Pancreas (tissue), 10 donors: ENCODE data around the gene ZNF605. TPM values are rescaled to one million over a fixed set of nuclear protein-coding genes. Genes with fewer than 3 reads are reported as not detected.
A peak's percentile ranks its signal among the peaks of the same experiment; 100 is the strongest.

ENCODE experiments used
- ATAC-seq, 4 donors: fragments of 200-7000 bp; cut with Tn5 transposase; one replicate each; pipeline versions ENCODE4 v1.8.0 to v1.9.1; 2020; ENCODE audit warnings: mild to moderate bottlenecking in 4 of 4, moderate library complexity in 4 of 4
- DNase-seq, 6 donors: peaks; one replicate each; pipeline ENCODE4 v3.0.0-alpha.2; 2020
- FAIRE-seq: peaks from 2 replicates; lab custom pipeline; 2012; peaks lifted over from hg19 to GRCh38; lab: Jason Lieb, UNC
- H3K27ac ChIP-seq, 4 donors: fragments of 200-600 bp; sonication (generic); 1 replicate in 3 of 4; 2 replicates in 1 of 4; pipeline versions ENCODE4 v1.5.0 to v1.8.0; 2020
- H3K27me3 ChIP-seq, 4 donors: fragments of 200-600 bp; one replicate each; pipeline ENCODE4 v1.8.0; 2021
- H3K36me3 ChIP-seq, 3 donors: fragments of 200-600 bp; sonication (generic) in 1 of 3; one replicate each; pipeline versions ENCODE4 v1.5.0 to v1.8.0; 2020 to 2021
- H3K4me1 ChIP-seq, 3 donors: fragments of 200-600 bp; one replicate each; pipeline ENCODE4 v1.8.0; 2021
- H3K4me3 ChIP-seq, 4 donors: fragments of 200-600 bp; sonication (generic) in 2 of 4; one replicate each; pipeline versions ENCODE4 v1.5.0 to v1.8.0; 2020 to 2021
- H3K9me3 ChIP-seq, 4 donors: fragments of 200-600 bp; one replicate each; pipeline ENCODE4 v1.8.0; 2021
- CTCF ChIP-seq, 4 donors: fragments of 200-600 bp; sonication (generic) in 3 of 4; IDR thresholded peaks; one replicate each; pipeline versions ENCODE4 v1.5.0 to v1.8.0; 2021; ENCODE audit warnings: antibody characterized with exemption in 4 of 4
- WGBS, 2 donors: extraction: QIAGEN DNeasy Blood & Tissue Kit; methylation state at CpG; one replicate each; pipeline ENCODE4 v1.1.7; 2013; 5-methylcytosine and 5-hydroxymethylcytosine counted together
- intact Hi-C, 3 donors: fragments of 100-400 bp; cut with DNase I; formaldehyde crosslinking; loops; one replicate each; pipeline versions ENCODE4 v1.11.1 to v1.14.2; 2022
- polyA plus RNA-seq, 2 donors: library from polyadenylated mRNA; stranded (reverse); fragments of 200-250 nt; gene quantifications; one replicate each; pipeline ENCODE4 v1.2.3, GENCODE V29; 2013
- total RNA-seq, 6 donors: library from RNA; stranded (reverse); fragmentation: NEBNext Ultra II Directional in 4 of 6; extraction: Animal tissue kit (Norgen Biotek cat#: 25700) in 4 of 6; gene quantifications; one replicate each; pipeline versions ENCODE4 v1.2.1 to v1.2.4, GENCODE V29; 2021 to 2023
- donor health status: healthy with polysubstance abuse.
- donor health status: DM: no; HTN: no; CAD: no; lungs with moderate emphysema.
- donor health status: DM: no; HTN: no; CAD: no.
- donor health status: control.
- donor health status: control.
- donor health status: Bipolar disorder and iron deficiency.
- donor health status: DM: yes; HTN: yes; CAD: no.
- donor health status: DM: no; HTN: no; CAD: no.
- donor health status: DM: no; HTN: no; CAD: no.
- donor health status: DM: yes; HTN: yes; CAD: no.

ZNF605 gene
- total and polyA plus RNA-seq, 8 donors = 3.3 to 8.6 (median 4.2) TPM

GRCh38 chr12:132955094-132956010 lies 754 bp downstream of the ZNF605 start:
- H3K4me3 ChIP-seq = peak overlapping the region; percentile 60 to 88 (median 72)
- H3K4me1 ChIP-seq = peaks cover 0 to 3% (median 0%) of the 10 kb centered on the region in 3 donors
- no peaks in the 10 kb centered on the region for H3K9me3 ChIP-seq
- ATAC-seq (peak; percentile 26 to 61 (median 46)), FAIRE-seq (no peak), DNase-seq (peak in 5 of 6 donors; percentile 11 to 62 (median 28))
- intact Hi-C loops = no loop called here
- 7 to 14% methylated on average over 31 to 39 of the region's 39 CpGs for WGBS, 2 donors
- no peak for TF ChIP-seq CTCF (IDR thresholded peaks at IDR 0.05)
- H3K36me3 ChIP-seq = no peaks in the 10 kb centered on the region
- peak overlapping the region; percentile 73 to 86 (median 78) for H3K27ac ChIP-seq
- no peaks in the 10 kb centered on the region for H3K27me3 ChIP-seq

GRCh38 chr12:132954471-132955048 lies 1.5 kb downstream of the ZNF605 start:
- ATAC-seq (no peak), DNase-seq (no peak), FAIRE-seq (no peak)
- Histone ChIP-seq H3K27ac (peak overlapping the region in 2 of 4 donors; percentile 74 to 83), H3K9me3 (no peaks in the 10 kb centered on the region), H3K36me3 (peaks cover 0 to 3% (median 0%) of the 10 kb centered on the region in 3 donors), H3K27me3 (no peaks in the 10 kb centered on the region), H3K4me3 (peak overlapping the region in 2 of 4 donors; percentile 78 to 88), H3K4me1 (peaks cover 0 to 3% (median 0%) of the 10 kb centered on the region in 3 donors)
- TF ChIP-seq CTCF (IDR thresholded peaks at IDR 0.05) = no peak
- 92 to 93% methylated on average over 13 to 14 of the region's 14 CpGs for WGBS, 2 donors
- intact Hi-C loops = no loop called here

- Histone ChIP-seq H3K9me3 (no peaks in the 10 kb centered on the region), H3K27ac (no peak overlapping the region), H3K27me3 (no peaks in the 10 kb centered on the region), H3K4me3 (no peak overlapping the region), H3K4me1 (peaks cover 0 to 3% (median 0%) of the 10 kb centered on the region in 3 donors), H3K36me3 (peaks cover 0 to 6% (median 0%) of the 10 kb centered on the region in 3 donors)
- TF ChIP-seq CTCF (IDR thresholded peaks at IDR 0.05) = no peak
- DNase-seq (no peak), ATAC-seq (no peak), FAIRE-seq (no peak)
- WGBS, 2 donors = 98 to 99% methylated on average over 7 of the region's 7 CpGs
- intact Hi-C loops = no loop called here
These were observed 2.3 kb downstream of the ZNF605 start for GRCh38 chr12:132953771-132954170.

GRCh38 chr12:132953163-132953425 lies 3.0 kb downstream of the ZNF605 start:
- no peak for FAIRE-seq
- no peaks in the 10 kb centered on the region for H3K27me3 ChIP-seq
- WGBS, 2 donors = 100% methylated on average over 2 of the region's 2 CpGs
- no peak for ATAC-seq
- intact Hi-C loops = no loop called here
- no peak for TF ChIP-seq CTCF (IDR thresholded peaks at IDR 0.05)
- no peak overlapping the region for H3K27ac ChIP-seq
- no peak for DNase-seq
- H3K36me3 ChIP-seq = peaks cover 0 to 6% (median 0%) of the 10 kb centered on the region in 3 donors
- peaks cover 0 to 3% (median 0%) of the 10 kb centered on the region in 3 donors for H3K4me1 ChIP-seq
- H3K9me3 ChIP-seq = no peaks in the 10 kb centered on the region
- H3K4me3 ChIP-seq = no peak overlapping the region
